Esophagus mucosa (tissue), 1 donor: ENCODE data around the gene SCAF4. TPM values are rescaled to one million over a fixed set of nuclear protein-coding genes. Genes with fewer than 3 reads are reported as not detected.
"Not testable (repeated sequence)": the region's sequence is repeated elsewhere in the genome, so short reads cannot be mapped to it uniquely, and the experiment has no call there.

Experiments
- ATAC-seq: fragments of 200-7000 bp; cut with Tn5 transposase; one replicate; pipeline ENCODE4 v1.9.1; 2020
- total RNA-seq: library from RNA; stranded (reverse); gene quantifications from one replicate; pipeline ENCODE4 v1.2.4, GENCODE V29; 2023
- donor health status: DM: yes; HTN: yes; CAD: no.

The SCAF4 gene
- total RNA-seq, 1 donor from 2014 or later: 19.8 TPM

DNA sequence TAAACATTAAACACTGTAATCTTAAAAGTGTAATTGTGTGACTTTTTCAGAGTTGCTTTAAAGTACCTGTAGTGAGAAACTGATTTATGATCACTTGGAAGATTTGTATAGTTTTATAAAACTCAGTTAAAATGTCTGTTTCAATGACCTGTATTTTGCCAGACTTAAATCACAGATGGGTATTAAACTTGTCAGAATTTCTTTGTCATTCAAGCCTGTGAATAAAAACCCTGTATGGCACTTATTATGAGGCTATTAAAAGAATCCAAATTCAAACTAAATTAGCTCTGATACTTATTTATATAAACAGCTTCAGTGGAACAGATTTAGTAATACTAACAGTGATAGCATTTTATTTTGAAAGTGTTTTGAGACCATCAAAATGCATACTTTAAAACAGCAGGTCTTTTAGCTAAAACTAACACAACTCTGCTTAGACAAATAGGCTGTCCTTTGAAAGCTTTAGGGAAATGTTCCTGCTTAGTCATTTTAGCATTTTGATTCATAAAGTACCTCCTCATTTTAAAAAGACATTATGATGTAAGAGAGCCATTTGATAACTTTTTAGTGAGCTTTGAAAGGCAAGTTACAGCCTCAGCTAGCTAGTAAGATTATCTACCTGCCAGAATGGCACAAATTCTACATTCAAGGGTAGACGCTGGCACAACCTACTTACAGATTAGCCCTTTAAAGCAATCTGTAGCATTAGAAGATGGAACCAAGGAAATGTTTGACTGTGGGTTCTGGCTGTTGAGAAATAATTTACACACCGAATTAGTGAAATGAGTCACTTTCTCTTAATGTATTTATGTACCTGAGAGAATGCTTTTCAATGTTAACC lies 63.0 kb downstream of the SCAF4 start:
- peak; percentile 27 for ATAC-seq

DNA sequence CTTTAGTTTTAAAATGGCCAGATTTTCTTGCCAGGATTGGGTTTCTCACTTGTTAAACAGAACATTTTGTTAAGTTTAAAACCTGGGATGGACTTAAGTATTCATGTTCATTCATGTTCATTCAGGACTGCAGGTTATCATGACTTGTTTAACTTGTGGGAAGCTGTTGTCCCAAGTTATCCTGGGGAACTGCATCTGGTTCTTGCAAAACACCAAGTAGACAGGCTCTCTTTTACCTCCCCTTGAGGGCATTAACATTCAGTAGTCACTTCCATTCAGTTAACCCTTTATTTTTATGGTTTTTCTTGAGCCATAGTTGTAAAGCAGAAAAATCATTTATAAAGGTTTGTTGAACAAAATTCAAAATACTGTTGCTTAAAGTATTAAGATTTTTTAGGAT lies 64.3 kb downstream of the SCAF4 start:
- peak; percentile 66 for ATAC-seq

DNA sequence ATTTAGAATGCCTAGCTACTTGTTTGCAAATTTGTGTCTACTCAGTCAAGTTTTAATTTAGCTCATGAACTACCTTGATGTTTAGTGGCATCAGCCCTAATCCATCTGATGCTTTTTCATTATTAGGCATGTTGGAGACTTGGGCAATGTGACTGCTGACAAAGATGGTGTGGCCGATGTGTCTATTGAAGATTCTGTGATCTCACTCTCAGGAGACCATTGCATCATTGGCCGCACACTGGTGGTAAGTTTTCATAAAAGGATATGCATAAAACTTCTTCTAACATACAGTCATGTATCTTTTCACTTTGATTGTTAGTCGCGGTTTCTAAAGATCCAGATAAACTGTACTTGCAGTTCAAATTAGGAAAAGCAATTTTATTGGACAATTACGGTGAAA lies 64.8 kb downstream of the SCAF4 start:
- peak; percentile 40 for ATAC-seq

DNA sequence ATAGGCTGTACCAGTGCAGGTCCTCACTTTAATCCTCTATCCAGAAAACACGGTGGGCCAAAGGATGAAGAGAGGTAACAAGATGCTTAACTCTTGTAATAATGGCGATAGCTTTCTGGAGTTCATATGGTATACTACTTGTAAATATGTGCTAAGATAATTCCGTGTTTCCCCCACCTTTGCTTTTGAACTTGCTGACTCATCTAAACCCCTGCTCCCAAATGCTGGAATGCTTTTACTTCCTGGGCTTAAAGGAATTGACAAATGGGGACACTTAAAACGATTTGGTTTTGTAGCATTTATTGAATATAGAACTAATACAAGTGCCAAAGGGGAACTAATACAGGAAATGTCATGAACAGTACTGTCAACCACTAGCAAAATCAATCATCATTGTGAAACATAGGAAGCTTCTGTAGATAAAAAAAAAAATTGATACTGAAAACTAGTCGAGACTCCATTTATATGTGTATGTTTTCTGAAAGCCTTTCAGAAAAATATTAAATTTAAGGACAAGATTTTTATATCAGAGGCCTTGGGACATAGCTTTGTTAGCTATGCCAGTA lies 65.4 kb downstream of the SCAF4 start:
- no peak for ATAC-seq

DNA sequence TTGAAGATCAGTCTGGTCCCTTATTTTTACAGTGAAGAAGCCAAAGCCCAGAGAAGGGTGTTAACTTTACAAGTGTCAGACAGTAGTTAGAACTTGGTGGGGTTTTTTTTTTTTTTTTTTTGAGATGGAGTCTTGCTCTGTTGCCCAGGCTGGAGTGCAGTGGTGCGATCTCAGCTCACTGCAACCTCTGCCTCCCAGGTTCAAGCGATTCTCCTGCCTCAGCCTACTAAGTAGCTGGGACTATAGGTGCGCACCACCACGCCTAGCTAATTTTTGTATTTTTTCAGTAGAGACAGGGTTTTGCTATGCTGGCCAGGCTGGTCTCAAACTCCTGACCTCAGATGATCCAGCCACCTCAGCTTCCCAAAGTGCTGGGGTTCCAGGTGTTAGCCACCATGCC lies 66.0 kb downstream of the SCAF4 start:
- not testable (repeated sequence) for ATAC-seq

DNA sequence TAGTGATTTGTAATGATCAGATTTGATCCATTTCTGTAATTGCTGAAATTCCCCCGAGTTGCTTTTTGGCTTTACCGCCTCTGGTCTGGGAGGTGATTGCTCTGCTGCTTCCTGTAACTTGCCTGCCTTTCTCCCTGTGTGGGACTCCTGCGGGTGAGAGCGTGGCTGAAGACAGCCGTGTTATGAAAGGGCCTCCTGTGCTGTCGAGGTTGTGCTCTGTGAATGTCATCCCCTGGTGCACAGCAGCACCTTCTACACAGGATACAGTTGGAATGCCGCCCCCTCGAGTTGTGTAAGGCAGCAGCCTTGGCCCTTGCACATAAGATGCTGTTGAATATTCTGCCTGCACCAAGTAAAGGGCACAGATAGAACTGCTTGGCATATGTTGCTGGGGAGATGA lies 66.5 kb downstream of the SCAF4 start:
- no peak for ATAC-seq

DNA sequence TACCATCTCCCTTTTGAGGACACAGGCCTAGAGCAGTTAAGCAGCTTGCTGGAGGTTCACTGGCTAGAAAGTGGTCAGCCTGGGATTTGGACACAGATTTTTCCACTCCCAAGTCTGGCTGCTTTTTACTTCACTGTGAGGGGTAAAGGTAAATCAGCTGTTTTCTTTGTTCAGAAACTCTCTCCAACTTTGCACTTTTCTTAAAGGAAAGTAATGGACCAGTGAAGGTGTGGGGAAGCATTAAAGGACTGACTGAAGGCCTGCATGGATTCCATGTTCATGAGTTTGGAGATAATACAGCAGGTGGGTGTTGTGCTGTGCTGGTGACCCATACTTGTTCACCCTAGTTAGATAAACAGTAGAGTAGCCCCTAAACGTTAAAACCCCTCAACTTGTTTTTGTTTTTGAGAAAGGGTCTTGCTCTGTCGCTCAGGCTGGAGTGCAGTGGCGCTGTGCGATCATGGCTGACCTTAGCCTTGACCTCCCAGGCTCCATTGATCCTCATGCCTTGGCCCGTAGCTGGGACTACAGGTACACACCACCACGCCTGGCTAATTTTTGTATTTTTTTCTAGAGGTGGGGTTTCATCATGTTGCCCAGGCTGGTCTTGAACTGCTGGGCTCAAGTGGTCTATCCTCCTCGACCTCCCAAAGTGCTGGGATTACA lies 68.2 kb downstream of the SCAF4 start:
- no peak for ATAC-seq

DNA sequence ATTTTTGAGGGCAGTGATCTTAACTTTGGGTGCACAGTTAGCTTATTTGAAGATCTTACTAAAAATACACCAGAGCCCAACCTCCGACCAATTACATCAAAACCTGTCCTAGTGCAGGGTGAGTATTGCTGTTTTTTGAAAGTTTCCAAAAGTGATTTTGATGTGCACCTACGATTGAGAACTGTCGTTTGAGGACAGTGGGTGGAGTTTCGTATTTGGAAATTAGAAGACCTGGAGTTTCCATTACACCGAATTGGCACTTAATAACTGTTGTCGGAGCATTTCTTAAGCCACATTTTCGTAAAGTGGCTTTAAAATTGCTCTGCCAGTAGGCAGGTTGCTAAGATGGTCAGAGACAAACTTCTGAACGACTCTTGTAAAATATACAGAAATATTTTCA lies 71.3 kb downstream of the SCAF4 start:
- ATAC-seq: no peak

DNA sequence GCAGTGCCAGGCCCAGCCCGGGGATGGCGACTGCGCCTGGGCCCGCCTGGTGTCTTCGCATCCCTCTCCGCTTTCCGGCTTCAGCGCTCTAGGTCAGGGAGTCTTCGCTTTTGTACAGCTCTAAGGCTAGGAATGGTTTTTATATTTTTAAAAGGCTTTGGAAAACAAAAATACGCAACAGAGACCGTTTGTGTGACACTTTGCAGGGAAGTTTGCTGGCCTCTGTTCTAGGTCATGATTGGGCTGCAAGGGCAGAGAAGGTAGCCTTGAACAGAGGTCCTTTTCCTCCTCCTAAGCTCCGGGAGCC lies 71.7 kb downstream of the SCAF4 start:
- ATAC-seq: no peak

DNA sequence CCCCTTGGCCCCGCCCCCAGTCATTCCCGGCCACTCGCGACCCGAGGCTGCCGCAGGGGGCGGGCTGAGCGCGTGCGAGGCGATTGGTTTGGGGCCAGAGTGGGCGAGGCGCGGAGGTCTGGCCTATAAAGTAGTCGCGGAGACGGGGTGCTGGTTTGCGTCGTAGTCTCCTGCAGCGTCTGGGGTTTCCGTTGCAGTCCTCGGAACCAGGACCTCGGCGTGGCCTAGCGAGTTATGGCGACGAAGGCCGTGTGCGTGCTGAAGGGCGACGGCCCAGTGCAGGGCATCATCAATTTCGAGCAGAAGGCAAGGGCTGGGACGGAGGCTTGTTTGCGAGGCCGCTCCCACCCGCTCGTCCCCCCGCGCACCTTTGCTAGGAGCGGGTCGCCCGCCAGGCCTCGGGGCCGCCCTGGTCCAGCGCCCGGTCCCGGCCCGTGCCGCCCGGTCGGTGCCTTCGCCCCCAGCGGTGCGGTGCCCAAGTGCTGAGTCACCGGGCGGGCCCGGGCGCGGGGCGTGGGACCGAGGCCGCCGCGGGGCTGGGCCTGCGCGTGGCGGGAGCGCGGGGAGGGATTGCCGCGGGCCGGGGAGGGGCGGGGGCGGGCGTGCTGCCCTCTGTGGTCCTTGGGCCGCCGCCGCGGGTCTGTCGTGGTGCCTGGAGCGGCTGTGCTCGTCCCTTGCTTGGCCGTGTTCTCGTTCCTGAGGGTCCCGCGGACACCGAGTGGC lies 72.2 kb downstream of the SCAF4 start, which contains the start of gene SOD1:
Gene SOD1 (plus strand): TSS at position 158 of the 723 bp plus-strand sequence. CDS start 77 bp downstream, at position 235.
- ATAC-seq: peak; percentile 96

DNA sequence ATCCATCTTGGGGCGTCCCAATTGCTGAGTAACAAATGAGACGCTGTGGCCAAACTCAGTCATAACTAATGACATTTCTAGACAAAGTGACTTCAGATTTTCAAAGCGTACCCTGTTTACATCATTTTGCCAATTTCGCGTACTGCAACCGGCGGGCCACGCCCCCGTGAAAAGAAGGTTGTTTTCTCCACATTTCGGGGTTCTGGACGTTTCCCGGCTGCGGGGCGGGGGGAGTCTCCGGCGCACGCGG lies 72.7 kb downstream of the SCAF4 start:
- ATAC-seq: peak; percentile 12

DNA sequence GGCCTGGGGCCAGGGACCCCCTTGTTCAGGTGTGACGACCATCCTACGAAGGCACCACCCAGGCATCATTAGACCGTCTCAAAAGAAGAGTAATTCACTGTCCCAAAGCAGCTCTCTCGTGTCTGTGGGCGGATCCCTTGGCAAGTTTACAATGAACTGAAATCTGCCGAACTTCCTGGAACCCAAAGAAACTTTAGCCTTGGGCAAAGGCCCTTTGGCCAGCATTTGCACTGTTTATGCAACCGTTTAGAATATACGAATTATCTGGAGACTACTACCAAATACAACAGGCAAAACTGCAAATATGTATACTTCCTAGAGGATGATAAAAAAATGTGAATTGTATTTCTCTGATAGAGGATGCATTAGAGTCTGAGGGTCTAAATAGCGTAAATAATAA lies 73.9 kb downstream of the SCAF4 start:
- no peak for ATAC-seq

DNA sequence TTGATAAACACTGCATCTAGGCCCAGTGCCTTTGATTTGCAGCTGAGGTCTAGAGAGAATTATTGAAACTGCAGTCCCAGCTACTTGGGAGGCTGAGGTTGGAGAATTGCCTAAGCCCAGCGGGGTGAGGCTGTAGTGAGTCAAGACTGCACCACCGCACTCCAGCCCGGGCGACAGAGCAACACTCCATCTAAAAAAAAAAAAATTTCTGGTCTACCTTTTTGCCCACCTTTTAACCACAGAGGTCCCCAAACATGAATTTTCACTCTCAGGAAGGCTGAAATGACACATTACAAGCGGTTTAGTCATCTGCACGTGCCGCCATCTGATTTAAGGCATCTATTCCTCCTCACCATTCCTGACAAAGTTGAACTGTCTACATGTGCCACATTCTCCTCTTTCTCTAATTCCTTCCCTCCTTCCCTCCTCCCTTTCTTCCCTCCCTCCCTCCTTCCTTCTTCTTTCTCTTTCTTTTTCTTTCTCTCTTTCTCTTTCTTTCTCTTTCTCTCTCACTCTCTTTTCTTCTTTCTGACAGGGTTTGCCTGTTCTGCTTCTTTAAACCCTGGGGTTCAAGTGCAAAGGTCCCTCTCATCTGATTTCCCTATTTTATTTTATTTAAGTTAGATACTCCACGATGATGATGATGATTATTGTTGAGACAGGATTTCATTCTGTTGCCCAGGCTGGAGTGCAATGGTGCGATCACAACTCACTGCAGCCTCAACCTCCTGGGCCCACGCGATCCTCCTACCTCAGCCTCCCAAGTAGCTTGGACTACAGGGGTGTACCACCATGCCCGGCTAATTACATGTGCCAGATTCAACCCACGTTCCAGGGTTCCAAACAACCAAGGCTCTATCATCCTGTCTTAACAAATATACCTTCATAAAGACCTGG lies 75.5 kb downstream of the SCAF4 start:
- ATAC-seq: no peak

DNA sequence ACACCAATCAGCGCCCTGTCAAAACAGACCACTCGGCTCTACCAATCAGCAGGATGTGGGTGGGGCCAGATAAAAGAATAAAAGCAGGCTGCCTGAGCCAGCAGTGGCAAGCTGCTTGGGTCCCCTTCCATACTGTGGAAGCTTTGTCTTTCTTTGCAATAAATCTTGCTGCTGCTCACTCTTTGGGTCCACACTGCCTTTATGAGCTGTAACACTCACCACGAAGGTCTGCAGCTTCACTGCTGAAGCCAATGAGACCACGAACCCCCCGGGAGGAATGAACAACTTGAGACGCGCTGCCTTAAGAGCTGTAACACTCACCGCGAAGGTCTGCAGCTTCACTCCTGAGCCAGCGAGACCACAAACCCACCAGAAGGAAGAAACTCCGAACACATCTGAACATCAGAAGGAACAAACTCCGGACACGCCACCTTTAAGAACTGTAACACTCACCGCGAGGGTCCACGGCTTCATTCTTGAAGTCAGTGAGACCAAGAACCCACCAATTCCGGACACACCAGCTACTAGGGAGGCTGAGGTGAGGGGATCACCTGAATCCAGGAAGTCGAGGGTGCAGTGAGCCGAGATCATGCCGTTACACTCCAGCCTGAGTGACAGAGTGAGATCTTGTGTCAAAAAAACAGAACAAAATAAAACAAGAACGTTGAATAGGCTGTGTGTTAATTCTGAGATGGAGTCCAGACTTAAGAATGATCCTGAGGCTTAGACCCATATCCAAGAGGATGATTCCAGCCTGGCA lies 76.9 kb downstream of the SCAF4 start:
- not testable (repeated sequence) for ATAC-seq

DNA sequence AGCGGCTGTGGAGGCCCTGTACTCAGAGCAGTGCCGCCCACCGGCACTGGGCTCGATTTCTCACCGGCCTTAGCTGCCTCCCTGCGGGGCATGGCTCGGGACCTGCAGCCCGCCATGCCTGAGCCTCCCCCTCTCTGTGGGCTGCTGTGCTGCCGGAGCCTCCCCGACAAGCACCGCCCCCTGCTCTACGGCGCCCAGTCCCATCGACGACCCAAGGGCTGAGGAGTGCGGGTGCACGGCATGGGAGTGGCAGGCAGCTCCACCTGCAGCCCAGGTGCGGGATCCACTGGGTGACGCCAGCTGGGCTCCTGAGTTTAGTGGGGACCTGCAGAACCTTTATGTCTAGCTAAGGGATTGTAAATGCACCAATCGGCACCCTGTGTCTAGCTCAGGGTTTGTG lies 77.6 kb downstream of the SCAF4 start:
- ATAC-seq: no peak

DNA sequence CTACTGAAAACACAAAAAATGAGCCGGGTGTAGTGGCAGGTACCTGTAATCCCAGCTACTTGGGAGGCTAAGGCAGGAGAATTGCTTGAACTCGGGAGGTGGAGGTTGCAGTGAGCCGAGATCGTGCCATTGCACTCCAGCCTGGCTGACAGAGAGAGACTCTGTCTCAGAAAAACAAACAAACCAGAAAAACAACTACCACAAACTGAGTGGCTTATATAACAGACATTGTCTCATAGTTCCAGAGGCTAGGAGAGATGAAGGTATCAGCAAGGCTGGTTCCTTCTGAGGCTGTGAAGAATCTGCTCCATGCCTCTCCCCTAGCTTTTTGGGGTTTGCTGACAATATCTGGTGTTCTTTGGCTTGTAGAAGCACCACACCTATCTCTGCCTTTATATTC lies 80.4 kb downstream of the SCAF4 start:
- not testable (repeated sequence) for ATAC-seq

DNA sequence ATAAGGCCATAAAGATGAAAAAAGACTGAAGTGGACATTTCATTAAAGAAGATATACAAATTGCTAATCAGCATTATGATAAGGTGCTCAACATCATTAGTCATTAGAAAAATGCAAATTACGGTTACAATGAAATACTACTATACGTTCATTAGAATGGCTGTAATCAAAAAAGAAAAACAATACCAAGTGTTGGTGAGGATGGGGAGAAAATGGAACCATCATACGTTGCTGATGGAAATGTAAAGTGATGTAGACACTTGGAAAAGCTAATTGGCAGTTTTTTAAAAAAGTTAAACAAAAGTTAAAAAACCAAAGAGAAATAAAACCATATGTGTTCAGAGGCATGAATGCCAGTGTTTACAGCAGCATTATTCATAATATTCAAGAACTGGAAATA lies 81.0 kb downstream of the SCAF4 start:
- no peak for ATAC-seq

DNA sequence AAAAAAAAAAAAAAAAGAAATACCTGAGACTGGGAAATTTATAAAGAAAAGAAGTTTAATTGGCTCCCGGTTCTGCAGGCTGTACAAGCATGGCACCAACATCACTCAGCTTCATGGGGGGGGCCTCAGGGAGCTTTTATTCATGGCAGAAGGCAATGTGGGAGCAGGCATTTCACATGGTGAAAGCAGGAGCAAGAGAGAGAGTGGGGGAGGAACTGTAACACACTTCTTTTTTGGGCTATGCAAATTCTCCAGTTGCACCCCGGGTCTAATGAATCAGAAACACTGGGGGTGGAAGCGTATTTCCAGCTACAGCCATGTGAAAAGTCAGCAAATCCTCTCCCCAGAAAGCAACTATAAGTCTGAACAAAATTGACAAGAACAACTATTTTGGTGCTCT lies 84.3 kb downstream of the SCAF4 start:
- ATAC-seq: no peak

DNA sequence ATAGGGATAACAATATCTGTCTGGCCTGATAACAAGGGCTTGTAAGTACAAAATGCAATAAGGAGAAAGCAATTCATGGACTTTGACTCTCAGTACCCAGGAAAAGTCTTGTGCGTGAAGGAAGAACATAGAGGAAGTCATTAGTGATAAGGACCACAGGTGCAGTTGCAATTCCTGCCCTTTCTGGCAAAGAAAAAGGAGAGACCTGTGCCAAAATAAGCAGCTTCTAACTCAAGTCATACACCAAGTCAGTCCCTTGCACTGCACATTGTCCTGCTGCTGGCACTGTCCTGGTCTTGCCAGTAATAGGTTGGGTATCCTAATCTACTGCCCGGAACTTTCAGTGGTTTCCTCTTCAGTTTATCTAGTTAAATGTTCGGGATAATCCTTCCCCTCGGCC lies 87.3 kb downstream of the SCAF4 start:
- ATAC-seq: peak; percentile 26

DNA sequence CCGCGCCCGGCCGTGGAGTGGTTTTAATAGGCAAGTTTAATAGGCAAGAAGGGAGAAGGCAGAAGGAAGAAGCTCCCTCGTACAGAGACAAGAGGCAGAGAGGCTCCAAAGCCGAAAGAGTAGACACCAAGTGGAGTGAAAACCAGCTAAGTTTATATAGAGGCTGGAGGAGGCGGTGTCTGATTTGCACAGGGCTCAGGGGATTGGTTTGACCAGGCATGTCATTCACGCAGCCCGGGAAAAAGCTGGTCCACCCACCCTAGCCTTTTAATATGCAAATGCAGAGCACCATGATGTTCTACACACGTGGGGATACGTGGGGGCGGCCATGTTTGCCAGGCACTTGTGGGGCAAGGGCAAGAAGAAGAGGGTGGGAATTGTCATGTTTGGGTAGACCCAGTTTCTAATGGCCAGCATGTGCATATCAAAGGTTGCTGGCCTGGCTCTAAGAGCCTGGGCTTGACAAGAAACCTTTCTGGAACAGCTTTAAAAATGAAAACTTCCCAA lies 90.4 kb downstream of the SCAF4 start:
- no peak for ATAC-seq

DNA sequence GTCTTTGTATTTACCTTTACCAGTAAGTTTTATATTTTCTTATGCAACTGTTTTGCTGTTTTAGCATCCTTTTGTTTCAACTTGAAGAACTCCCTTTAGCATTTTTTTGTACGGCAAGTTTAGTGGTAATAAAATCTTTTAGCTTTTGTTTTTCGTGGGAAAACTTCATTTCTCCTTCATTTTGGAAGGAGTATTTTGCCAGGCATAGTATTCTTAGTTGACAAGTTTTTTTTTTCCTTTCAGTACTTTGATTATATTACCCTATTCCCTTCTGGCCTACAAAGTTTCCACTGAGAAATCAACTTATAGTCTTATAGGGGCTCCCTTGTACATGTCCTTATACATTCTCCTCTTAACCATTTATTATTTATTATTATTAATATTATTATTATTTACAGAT lies 95.0 kb downstream of the SCAF4 start:
- no peak for ATAC-seq

DNA sequence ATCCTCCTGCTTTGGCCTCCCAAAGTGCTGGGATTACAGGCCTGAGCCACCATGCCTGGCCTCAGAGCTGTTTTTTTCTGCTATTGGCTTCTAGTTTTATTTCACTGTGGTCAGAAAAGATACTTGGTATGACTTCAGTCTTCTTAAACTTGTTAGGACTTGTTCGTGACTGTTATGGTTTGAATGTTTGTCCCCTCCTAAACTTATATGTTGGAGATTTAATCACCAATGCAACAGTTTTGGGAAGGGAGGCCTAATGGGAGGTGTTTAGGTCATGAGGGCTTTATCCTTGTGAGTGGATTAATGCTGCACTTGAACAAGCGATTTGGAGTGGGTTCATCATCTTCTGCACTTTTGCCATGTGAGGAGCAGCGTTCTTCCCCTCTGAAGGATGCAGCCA lies 96.9 kb downstream of the SCAF4 start:
- no peak for ATAC-seq
